Activated naive CD4-positive, alpha-beta T cell (primary cell): ENCODE data around the gene PSMB1.
"Not testable (repeated sequence)": the region's sequence is repeated elsewhere in the genome, so short reads cannot be mapped to it uniquely, and the experiment has no call there.

ENCODE experiments used
- DNase-seq, 4 experiments: peaks; one replicate each; lab custom pipeline; 2025; lab: John Stamatoyannopoulos, UW

Gene PSMB1

DNA sequence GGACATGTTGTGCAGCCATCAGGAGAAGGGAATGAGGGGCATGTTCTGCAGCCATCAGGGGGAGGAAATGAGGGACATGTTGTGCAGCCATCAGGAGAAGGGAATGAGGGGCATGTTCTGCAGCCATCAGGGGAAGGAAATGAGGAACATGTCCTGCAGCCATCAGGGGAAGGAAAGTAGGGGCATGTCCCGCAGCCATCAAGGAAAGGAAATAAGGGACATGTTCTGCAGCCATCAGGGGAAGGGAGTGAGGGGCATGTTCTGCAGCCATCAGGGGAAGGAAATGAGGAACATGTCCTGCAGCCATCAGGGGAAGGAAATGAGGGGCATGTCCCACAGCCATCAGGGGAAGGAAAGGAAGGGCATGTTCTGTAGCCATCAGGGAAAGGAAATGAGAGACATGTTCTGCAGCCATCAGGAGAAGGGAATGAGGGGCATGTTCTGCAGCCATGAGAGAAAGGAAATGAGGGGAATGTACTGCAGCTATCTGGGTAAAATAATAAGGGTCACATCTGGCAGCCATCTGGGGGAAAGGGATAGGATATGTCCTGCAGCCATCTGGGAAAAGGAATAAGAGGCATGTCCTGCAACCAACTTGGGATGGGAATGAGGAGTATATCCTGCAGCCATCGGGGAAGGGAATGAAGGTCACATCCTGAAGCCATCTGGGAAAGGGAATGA lies 50.2 kb downstream of the PSMB1 start:
- not testable (repeated sequence) for DNase-seq

GRCh38 chr6:170502268-170502667 lies 50.8 kb downstream of the PSMB1 start:
- not testable (repeated sequence) for DNase-seq

DNA sequence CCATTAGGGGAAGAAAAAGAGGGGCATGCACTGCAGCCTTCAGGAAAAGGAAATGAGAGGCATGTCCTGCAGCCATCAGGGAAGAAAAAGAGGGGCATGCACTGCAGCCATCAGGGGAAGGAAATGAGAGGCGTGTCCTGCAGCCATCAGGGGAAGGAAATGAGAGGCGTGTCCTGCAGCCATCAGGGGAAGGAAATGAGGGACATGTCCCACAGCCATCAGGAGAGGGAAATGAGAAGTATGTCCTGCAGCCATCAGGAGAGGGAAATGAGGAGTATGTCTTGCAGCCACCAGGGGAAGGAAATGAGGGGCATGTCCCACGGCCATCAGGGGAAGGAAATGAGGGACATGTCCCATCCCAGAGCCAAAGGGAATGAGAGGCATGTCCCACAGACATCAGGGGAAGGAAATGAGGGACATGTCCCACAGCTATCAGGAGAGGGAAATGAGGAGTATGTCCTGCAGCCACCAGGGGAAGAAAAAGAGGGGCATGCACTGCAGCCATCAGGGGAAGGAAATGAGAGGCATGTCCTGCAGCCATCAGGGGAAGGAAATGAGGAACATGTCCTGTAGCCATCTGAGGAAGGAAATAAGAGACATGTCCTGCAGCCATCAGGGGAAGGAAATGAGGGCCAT lies 52.0 kb downstream of the PSMB1 start:
- DNase-seq: no peak

GRCh38 chr6:170497841-170498301 lies 55.2 kb downstream of the PSMB1 start:
- DNase-seq: no peak

GRCh38 chr6:170493354-170493753 lies 59.8 kb downstream of the PSMB1 start:
- DNase-seq: no peak

GRCh38 chr6:170490259-170490658 lies 62.8 kb downstream of the PSMB1 start:
- DNase-seq: no peak

DNA sequence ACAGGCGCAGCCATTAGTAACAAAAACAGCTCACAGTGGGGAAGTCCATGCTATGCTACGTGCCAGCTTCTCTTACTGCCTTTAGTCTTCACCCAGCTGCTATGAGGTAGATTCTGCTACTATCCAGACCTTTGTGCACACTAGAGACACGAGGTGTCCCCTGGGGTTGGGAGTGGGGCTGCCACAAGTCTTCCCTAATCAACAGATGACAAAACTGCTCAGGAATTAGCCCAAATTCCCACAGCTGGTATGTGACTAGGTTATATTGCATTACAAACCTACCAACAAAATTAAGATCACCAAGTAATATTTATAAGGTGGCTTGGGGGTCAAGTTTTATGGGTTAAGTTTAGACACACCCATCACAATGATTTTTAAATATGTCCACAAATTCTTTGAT lies 63.3 kb downstream of the PSMB1 start:
- DNase-seq: no peak

GRCh38 chr6:170487707-170488329 lies 65.3 kb downstream of the PSMB1 start:
- no peak for DNase-seq

- no peak for DNase-seq
These were observed 67.9 kb downstream of the PSMB1 start for GRCh38 chr6:170485159-170485558.
